ENCODE measurements around the gene BCAS3.

Gene BCAS3

DNA sequence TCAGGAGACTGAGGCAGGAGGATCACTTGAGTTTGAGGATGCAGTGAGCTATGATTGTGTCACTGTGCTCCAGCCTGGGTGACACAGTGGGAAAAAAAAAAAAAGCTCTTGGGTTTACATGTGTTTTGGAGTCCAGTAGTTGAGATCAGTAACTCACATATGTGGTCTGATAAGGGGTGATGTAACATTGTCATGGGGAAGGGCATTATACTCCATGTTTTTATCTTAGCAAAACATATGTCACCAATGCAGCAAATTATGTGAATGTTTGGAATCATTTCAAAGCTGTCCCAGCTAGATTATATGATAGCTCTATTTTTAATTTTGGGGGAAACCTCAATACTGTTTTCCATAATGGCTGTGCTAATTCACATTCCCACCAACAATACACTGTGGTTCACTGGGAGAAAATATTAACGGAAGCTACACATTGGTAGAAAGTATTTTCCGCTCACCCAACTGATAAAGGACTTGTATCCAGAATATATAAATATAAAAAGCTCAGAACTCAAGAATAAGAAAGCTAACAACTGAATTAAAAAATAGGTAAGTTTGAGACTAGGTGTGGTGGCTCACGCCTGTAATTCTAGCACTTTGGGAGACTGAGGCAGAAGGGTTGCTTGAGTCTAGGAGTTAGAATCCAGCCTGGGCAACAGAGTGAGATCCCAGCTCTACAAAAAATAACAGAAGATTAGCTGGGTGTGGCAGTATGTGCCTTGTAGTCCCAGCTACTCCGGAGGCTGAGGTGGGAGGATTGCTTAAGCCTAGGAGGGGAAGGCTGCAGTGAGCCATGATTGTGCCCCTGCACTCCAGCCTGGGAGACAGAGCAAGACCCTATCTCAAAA, 497.9 kb downstream of the BCAS3 start:
- no peak for DNase-seq (ENCODE audit: low read depth)
- TF ChIP-seq, protein P1, sequence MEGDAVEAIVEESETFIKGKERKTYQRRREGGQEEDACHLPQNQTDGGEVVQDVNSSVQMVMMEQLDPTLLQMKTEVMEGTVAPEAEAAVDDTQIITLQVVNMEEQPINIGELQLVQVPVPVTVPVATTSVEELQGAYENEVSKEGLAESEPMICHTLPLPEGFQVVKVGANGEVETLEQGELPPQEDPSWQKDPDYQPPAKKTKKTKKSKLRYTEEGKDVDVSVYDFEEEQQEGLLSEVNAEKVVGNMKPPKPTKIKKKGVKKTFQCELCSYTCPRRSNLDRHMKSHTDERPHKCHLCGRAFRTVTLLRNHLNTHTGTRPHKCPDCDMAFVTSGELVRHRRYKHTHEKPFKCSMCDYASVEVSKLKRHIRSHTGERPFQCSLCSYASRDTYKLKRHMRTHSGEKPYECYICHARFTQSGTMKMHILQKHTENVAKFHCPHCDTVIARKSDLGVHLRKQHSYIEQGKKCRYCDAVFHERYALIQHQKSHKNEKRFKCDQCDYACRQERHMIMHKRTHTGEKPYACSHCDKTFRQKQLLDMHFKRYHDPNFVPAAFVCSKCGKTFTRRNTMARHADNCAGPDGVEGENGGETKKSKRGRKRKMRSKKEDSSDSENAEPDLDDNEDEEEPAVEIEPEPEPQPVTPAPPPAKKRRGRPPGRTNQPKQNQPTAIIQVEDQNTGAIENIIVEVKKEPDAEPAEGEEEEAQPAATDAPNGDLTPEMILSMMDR (conservative IDR thresholded peaks at IDR 0.05; ENCODE audit: low read depth, low read length): no peak
- no peak overlapping the region for H3K4me3 ChIP-seq (ENCODE audit: low read length)

DNA sequence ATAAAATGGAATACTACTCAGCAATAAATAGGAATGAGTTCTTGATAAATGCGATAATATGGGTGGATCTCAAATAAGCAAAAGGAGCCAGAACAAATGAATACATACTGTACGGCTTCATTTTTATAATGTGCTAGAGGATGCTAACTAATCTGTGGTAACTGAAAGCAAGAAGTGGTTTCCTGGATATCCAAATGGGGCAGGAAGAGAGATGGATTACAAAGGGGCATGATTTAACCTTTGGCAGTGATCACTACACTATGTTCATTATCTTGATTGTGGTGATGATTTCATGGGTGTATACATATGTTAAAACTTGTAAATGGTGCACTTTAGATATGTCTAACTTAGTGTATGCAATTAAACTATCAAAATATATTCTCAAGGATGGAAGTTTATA, 499.7 kb downstream of the BCAS3 start:
- H3K4me3 ChIP-seq (ENCODE audit: low read length): no peak overlapping the region
- TF ChIP-seq, protein P1 (conservative IDR thresholded peaks at IDR 0.05; ENCODE audit: low read depth, low read length): no peak
- no peak for DNase-seq (ENCODE audit: low read depth)

DNA sequence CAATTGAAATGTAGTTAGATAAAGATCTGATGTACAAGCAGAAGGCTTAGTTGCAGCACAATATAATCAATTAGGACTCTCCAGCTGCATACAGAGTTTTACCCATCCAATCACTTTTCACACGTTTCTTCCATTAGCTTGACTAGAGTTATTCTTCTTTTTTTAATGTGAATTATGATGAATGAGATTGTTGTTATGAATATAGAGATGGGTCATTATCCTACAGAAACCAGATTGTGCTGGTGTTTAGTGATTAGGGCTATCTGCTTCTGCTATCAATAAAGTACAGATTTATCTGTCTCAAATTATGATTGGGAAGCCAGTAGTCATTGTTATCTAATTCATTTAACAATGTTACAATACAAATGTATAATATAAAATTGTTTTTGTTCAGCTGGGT, 500.6 kb downstream of the BCAS3 start:
- no peak for DNase-seq (ENCODE audit: low read depth)
- TF ChIP-seq, protein P1 (conservative IDR thresholded peaks at IDR 0.05; ENCODE audit: low read depth, low read length): no peak
- H3K4me3 ChIP-seq (ENCODE audit: low read length): no peak overlapping the region

DNA sequence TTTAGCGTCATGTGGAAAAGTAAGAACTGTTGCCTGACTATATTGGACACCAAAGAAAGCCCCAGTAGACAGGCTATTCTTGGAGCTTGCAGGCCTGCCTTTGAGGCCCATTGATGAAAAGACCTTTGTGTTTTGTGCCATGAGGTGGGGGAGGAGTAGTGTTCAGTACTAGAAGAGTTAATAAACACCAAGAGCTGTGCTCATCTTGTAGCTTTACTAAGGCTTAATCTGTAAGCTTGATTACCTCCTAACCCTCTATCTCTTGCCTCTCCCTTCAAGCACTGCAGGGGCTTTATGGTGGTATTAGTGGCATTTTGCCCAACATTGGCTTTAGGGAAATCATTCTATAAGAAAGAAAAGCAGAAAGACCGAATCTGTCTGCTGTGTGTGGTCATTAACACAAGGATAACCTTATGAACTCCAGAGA, 501.7 kb downstream of the BCAS3 start:
- TF ChIP-seq, protein P1 (conservative IDR thresholded peaks at IDR 0.05; ENCODE audit: low read depth, low read length): no peak
- no peak overlapping the region for H3K4me3 ChIP-seq (ENCODE audit: low read length)
- no peak for DNase-seq (ENCODE audit: low read depth)

DNA sequence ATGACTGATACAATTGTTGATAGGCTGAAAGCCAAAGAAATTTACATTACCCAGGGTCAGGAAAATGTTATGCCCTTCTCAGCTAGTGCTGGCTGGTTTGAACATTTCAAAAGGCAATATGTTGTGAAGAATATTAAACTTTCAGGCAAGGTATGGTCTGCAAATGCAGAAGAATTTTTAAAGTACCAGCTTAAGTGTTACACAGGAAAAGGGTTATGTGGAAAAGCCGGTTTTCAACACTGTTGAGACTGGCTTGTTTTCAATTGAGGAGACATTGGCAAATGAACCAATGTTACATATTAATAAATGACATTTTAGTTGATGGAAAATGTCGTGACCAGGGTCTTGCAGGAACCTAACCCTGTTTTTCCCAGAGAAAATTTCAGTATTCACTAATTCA, 506.1 kb downstream of the BCAS3 start:
- H3K4me3 ChIP-seq (ENCODE audit: low read length): no peak overlapping the region
- DNase-seq (ENCODE audit: low read depth): no peak
- TF ChIP-seq, protein P1 (conservative IDR thresholded peaks at IDR 0.05; ENCODE audit: low read depth, low read length): no peak

DNA sequence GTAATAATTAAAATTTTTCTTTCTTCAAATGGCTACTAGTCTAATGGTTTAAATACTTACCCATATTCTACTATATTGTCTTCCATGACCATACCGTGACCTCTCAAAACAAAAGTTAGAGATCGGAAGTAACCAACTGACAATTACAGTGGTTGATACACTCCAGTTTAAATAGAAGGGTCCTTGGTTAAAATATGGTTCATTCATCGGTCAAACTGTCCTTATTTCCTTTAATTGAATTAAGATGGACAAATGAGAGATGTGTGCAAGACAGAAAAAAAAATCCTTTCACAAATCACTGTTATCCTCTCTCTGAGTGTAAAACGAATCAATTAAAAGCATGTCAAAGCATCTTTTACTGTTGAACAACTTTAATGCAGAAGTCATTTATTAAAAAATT, 507.7 kb downstream of the BCAS3 start:
- DNase-seq (ENCODE audit: low read depth): no peak
- TF ChIP-seq, protein P1 (conservative IDR thresholded peaks at IDR 0.05; ENCODE audit: low read depth, low read length): no peak
- H3K4me3 ChIP-seq (ENCODE audit: low read length): no peak overlapping the region

DNA sequence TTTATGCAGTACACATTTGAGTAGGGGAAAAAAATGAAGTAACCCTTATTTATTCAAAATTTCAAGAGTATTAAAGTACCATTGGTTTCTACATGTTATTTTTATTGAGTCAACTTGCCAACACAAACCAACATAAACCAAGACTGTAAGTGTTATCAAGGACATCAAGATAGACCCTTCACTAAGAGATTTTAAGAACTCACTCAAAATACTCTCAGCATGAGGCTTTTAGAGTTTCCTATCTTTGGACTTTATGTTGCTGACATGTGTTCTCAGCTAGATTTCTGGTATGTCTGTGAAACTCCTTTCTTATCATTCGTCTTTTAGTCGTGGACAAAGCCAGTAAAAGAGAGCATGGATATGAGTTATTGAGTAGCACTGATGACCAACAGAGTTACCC, 509.4 kb downstream of the BCAS3 start:
- H3K4me3 ChIP-seq (ENCODE audit: low read length): no peak overlapping the region
- TF ChIP-seq, protein P1 (conservative IDR thresholded peaks at IDR 0.05; ENCODE audit: low read depth, low read length): no peak
- DNase-seq (ENCODE audit: low read depth): no peak
